NCI-H187 treated with DMSO at 0.1 percent for 48 hours (cell line): ENCODE measurements around the gene PYGM.

Source experiments
- DNase-seq: peaks from one replicate; lab custom pipeline; 2025; lab: John Stamatoyannopoulos, UW

Gene PYGM

DNA sequence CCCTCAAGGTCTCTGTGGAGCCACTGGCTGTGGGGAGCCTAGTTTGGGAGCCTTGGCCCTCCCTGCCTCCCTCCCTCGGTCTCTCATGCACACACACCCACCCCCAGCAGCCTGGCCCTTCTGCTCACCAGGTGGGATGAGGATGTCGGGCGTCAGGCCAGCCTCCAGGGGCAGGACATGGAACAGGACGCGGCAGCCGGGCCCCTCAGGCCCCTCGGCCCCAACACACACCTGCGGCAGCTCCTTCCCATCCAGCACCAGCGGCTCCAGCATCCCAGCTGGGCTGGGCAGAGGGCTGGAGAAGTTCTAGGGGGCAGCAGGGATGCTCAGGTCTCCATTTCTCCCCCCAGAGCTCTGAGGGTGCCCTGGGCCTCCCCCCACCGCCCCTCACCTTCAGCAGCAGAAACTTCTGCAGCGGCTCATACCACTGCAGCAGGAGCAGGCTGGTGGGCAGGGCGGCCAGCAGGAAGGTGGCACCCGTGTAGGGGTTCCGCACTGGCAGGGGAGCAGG is 32.1 kb upstream of the PYGM start:
- no peak for DNase-seq

DNA sequence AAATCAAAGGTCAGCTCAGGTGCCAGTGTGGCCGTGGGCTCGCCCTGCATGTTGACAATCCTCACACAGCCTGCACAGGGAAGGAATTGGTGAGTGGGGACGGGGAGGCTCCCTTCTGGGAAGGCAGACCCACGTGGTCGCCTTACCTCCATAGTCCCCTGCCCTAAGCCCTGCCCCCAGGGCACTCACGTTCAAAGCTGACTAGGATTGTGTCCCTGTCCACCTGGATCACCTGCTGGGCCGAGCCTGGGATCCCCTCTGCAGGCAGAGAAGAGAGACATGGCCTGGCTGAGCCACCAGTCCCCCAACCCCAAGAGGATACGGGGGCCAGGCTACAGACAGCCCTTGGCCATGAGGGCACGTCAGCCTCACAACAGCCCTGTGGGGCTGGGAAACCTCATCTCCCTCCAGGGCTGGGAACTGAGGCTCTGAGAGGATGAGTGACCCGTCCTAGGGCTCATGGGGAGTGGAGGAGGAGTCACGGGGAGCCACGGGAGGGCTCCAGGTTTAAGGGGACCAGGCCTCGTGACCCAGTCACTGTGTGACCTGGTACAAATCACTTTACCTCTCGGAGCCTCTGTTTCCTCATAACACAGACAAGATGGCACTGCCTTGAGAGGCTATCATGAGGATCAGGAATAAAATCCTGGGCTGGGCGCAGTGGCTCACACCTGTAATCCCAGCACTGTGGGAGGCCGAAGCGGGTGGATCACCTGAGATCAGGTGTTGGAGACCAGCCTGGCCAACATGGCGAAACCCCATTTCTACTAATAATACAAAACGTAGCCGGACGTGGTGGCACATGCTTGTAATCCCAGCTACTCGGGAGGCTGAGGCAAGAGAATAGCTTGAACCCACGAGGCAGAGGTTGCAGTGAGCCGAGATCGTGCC is 30.7 kb upstream of the PYGM start:
- no peak for DNase-seq

DNA sequence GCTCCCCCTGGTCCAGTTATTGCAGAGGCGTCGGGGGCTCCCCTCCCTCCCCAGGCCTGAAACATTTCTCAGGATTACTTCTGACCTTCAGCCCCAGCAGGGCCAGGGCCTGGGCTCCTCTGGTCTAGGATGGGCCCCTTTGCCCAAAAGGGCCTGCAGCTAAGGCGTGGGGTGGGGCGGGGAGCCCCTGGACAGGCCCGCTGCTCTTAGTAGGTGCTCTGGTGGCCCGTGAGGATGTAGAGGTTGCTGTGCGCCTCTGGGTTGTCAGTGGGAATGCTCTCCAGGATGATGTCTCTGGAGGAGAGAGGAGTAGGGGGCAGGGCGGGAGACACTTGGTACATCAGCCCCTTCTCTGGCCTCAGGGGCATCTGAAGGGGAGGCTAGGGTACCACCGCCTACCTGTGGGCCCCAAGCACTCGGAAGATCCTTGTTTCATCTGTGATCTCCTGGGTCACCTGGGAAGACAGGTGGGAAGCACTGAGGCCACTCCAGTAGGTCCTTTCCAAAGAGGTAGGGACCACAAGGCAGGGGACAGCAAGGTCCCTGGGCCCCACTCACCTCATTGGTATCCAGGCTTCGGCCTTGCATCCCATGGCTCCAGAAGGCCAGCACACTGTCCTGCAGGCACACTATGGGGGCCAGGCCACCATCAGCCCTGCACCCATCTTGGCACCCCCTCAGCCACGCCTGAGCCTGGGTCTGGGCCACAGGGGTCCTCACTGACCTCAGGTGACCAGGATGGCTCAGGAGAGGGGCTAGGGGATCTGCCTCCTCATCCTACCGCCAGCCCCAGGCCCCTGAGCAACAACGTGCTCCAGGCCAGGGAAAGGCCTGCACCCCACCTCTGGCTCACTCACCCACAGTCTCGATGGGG is 29.8 kb upstream of the PYGM start:
- DNase-seq: no peak

DNA sequence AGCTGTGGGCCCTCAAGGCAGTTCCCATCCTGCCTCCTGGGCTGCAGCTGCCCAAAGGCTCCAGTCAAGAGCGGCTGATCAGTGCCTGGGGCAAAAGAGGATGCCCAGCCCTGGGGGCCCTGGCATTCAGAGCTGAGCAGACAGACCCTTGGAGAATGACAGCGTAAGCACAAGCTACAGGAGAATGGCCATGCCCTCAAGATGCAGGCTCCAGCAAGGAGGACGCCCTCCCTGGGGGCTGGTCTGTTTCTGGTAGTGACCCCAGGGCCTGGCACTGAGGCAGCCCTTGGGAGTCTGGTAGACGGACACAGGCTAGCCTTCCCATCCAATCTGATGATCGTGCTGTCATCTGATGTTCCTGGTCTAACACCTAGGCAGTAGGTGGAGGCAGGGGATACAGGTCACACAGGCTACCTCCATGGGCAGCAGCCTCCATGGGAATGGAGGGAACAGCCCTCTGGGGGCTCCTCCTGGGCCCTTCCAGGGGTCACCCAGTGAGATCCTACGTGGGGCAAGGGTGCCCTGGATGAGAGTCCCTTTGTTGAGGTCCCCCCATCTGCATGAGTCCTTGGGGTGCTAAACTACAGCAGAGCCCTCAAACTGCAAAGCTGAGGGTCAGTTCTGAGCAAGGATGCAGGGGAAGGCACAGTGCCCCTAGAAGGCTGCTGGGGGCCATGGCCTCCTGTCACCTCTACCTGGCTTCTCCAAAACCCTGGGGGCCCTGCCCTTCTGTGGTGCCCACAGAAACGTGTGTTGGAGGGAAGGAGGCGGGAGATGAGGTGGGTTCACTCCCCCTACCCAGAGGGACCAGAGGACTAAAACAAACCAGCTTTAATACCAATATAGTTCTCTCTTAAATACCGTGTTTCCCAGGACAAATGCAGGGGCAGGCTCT is 28.8 kb upstream of the PYGM start:
- no peak for DNase-seq

DNA sequence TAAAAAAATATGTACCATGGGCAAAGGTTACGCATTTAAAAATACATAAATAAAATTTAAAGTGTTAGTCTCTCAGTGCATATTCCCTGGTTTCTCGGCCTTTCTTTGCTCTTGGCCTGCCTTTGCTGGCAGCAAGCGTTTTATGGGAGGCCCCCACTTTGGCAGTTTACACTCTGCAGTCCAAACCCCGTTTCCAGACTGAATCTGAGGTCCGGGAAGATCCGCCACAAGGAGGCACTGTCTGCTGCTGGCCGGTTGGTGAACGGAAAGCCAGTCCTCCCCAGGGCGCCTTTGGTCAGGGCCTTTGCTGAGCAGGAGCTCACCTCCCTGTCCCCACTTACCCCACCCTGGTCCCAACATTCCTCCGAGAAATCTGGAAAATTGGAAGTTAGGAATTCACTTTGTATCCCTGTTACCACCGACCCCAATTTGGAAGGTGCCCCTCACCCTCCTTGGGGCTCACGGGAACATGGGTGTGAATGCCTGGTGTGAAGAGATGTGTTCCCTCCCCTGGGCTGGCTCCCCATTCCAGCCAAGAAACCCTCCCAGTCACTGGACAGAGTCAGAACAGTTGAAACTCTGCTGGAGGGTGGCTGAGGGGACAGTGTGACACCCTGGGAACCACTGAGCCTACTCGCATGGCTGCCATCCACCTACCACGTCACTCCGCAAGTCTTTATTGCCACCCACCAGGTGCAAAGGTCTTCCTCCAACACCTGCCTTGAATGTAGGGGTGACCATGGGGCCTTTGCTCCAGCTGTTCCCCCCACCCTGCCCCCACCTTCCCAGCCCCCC is 27.9 kb upstream of the PYGM start:
- DNase-seq: no peak

DNA sequence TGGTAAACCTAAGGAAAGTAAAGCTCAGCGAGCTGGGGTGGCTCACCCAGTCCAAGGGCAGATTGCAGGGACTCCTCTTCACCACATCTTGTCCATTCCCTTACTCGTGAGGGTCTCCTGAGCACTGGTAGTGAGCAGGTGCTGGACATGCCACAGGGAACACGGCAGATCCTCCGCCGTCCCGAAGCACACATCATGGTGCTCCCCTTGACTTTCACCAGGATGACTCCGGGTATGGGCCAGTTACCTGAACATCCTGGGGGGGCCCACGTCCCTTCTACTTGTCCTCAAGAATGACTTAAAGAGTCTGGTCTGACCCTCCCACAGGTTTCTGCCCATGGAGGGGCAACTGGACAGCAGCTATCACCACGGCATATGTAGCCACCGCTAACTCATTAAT is 26.5 kb upstream of the PYGM start:
- DNase-seq: no peak

DNA sequence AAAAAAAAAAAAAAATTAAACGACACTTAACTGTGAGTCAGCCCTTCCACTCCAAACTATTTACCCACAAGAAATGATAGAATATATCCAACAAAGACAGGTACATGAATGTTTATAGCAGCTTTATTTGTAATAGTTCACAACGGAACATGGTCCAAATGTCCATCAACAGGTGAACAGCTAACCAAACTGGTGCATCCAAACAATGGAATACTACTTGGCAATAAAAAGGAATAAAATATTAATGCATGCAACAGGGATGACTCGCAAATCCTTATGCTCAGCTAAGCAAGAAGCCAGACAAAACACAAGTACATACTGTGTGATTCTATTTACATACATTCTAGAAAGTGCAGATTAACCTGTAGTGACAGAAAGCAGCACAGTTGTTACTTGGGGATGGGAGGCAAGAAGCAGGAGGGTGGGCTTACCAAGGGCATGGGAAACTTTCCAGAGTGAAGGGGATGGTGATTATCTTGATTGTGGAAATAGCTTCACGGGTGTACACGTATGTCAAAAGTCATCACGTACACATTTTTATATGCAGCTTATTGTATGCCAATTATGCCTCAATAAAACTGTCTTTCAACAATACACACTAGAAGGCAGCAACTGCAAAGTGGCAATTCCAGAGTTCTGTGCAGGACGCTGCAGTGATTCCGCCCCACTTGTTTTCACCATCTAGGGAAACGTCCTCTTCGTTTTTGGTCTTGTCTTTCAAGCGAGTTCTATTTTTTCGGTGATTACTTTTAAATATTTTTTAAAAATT is 25.2 kb upstream of the PYGM start:
- no peak for DNase-seq

DNA sequence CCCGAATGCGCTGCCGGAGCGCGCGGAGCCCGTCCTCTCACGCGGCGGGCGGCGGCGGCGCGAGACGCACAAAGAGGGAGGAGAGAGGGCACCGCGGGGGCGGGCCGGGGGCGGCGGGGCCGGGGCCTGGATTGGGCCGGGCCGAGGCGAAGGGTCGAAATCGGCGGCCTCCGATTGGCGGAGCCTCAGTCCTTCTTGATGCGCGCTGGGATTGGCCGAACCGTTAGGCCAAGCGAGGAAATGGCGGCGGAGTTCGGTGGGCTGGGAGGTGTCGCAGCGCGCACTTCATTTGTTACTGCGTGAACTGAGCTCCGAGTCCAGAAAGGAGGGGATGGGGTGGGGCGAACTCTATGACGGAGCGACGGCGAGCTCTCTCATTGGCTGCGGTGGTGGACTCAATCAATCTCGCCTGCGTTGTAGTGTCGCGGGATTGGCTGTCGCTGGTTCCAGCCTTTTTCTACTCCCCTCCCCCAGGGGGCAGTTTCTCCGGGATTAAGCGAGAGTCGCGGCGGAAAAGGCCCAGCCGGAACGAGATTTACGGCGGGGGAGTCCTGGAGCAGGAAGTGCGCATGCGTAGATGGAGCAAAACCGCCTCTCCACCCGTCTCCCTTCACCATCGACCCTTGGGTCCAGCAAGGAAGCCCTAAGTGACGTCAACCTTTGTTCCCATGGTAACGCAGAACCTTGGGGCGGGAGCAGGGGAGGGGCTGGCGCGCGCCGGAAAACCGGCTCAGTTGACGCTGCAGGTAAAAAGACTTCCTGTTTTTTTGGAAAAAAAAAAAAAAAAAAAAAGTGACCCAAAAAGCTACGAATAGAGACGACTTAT is 18.9 kb upstream of the PYGM start, which contains the start of gene SF1:
SF1 (minus strand) TSS at position 70 of the 826 bp plus-strand sequence. CDS start 150 bp downstream, outside the sequence.
- DNase-seq: peak; percentile 97

DNA sequence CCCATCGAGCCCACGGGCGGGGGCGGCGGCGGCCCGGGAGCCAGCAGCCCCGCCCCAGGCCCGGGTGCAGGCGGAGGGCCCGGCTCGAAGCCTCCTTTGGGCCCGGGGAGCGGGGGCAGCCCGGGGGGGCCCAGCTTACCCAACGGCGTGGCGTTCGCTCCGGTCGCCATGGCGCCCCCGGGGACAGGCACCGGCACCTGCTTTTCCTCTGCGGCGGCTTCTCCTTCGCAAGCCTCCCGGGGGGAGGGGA is 18.4 kb upstream of the PYGM start:
- DNase-seq: no peak

DNA sequence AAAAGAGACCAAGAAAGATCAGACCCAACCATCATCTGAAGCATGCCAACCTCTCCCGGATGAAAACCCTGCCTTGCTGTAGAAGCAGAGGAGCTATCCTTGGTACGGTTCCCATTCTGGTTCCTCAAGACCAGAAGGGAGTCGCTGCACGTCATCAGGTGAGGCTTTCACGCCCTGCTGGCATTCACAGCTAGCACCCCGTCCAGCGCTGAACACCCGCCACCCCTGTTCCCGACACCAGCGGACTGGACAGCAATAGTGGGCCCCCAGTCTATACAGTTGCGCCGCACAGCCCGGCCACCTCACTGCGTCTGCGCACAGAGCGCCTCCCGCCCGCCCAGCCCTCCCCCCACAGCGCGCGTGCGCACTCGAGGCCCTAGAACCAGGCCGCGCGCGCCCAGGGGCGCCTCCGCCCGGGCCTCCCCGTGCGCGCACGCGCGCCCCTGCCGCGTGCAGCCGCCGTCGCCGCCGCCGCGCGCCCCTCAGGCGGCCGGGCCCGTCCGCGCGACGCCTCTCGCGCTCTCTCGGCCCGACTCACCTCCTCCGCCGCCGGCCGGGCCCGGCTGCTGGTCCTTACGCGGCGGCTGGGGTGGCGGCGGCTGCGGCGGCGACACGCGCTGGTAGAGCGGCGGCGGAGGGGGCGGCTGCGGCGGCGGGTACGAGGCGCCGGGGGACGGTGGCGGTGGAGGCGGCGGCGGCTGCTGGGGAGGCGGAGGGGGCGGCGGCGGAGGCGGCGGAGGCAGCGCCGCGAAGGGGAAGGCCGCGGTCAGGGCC is 17.9 kb upstream of the PYGM start:
- no peak for DNase-seq

DNA sequence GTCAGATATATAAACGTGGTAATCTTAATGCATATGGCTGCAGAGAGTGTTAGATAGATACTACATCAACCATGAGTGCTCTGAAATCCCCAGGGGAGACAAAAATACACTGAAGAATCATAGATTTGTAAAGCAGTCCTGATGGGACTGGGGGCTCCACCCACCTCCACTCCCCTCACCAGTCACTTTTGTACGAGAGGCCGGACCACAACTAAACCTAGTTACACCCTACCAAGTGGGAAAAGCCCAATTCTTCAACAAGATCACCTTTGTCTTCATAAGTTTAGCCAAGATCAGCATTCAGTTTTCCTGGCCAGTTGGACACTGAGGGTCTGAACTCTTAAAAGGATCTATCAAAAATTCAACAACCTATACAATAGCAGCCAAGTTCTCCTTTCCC is 17.1 kb upstream of the PYGM start:
- DNase-seq: no peak

DNA sequence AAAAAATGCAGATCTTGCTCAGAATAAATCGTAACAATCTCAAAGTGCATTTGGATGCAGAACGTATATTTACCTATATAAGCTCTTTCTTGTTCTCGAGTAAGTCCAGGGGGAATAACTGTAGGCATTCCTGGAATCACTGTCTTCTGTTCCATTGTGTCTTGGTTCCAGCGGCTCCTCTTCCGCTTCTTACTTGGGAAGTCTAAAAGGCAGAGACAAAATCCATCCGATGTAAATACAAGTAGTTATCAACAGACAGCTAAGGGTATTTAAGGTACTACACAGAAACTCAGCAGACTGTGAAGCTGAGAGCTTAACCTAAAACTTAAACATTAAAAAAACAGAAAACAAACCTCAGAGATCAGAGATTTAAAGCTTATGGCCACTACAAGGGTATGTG is 16.7 kb upstream of the PYGM start:
- DNase-seq: no peak

DNA sequence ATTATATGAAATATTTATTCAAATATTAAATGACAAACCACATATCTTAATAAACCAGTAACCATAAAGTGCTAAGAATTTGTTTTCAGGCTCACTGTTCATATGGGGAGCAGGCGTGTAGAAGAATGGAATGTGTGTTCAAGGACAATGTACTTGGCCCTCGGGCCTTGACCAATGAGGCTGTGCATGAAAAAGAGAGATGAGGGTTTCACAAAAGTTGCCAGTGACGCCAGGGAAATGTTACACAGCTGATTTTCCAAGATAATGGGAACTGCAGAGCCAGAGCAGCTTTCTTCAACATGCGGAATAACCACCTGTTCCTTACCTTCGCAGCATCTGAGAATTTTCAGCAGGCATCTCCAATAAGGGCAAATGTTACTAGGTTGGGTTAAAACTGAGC is 14.4 kb upstream of the PYGM start:
- DNase-seq: no peak

DNA sequence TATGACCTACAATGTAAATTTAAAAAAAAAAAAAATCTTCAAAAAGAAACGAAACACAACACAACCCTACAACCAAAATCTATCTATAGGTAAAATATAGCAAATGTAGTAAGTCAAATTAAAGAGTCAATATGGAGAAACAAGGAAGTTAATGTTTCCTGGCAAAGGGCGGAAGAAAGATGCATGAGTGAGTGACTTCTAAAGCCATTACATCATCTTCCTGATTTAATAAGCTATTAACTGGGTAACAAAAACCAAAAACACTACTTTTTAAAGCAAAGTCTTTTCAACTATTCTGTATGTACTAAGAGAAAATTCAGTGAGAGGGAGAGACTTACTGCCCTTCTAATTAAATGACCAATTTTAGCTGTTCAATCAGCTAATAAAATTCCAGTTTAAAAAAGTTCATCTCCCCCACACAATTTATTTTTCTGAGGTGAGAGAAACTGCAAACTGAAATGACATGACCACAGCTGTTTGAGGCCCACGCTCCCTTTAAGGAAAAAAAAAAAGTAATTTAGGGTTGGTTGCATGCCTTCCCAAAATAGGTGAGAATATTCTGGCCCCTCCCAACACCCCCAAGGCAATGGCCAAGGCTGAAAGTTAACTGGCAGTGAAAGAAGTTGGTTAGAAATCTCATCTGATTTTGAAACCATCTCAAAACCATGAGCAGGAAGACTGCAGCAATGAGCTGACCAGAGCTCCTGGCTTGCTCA is 12.7 kb upstream of the PYGM start:
- DNase-seq: no peak

DNA sequence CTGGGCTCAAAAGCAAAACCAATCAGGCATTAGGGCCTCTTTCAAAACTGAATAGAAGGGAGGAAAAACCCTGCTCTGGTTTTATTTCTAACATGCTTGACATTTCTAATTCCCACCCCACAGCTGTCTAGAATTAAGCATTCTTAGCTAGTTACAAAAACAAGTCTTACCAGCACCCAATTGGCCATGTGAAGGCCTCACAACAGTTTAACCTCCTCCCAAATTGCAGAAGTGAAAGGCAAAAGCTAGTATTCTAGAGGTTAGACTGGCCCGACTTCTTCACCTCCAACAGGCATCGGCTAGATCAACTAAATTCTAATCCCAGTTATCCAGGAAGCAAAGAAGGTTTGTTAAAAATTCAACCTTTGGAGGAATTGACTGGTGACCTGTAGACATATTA is 12.1 kb upstream of the PYGM start:
- no peak for DNase-seq

DNA sequence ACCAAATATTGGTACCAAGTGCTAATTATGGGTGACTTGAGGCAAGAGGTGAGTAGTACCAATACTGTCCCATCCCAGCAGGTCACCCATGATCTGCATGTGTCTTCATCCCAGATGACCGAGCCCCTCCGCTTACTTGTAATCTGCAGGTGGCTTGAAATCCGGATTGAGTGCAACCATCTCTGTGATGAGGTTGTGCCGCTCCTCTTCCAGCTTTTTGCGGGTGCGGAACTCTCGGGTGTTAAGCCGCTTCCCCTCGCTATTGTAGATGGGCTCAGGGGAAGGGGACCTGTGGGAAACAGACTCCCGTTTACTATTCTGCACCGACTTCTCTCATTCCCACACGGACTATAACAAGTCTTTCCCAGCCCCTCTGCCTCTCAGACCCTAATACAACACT is 10.3 kb upstream of the PYGM start:
- no peak for DNase-seq

DNA sequence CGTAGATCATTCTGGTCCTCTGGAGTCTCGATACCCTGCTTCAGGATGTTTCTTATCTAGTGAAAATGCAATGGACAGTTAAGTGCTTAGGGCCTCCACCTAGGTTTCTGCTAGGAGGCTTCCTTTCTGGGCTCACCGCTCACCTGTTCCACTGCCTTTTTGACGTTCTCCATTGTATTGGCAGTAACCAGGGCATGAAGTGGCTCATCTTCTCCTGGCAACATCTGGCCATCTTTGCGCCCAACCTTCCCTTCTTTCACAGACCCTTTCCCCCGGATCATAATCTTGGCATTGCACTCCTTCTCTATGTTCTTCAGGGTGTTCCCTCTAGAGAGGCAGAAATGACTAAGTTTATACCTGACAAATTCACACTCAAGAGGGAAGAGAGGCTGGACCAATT is 9.5 kb upstream of the PYGM start:
- DNase-seq: no peak

DNA sequence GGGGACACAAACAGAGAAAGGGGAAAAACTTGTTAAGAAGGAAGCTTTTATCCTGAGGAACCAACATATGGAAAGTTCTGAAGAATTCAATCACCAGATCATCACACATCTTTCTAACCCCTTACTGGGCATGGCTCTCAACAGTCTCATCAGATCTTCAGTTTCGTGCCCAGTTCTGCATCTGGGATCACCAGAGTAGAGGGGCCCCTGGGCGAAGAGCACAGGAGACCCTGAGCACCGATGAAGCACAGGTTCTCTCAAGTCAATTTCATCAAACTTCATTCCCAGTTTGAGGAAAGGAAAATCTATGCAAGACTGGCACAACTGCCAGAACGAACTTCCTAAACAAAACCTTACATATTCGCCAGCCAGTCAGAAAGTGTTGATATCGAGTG is 8.5 kb upstream of the PYGM start:
- no peak for DNase-seq
